Neural cell (in vitro differentiated cells): Measurements from ENCODE around the gene PROSER2. TPM values are rescaled to one million over a fixed set of nuclear protein-coding genes. Genes with fewer than 3 reads are reported as not detected.

Experiments used
- H2AFZ ChIP-seq: fragments of 200-600, 300-800 bp; sonication (generic), shearing (Covaris generic); 2 replicates; pipeline ENCODE4 v1.6.0; 2014; ENCODE audit warnings: low read depth, mild to moderate bottlenecking, antibody characterized with exemption, low read length, moderate library complexity
- H3F3A ChIP-seq: fragments of 200-600 bp; shearing (Covaris generic); 2 replicates; pipeline ENCODE4 v1.6.1; 2016; ENCODE audit warnings: mild to moderate bottlenecking, moderate library complexity, mixed read lengths, antibody characterized with exemption, low read length; ENCODE audit not compliant: insufficient read depth, poor library complexity, severe bottlenecking
- H3K27ac ChIP-seq: fragments of 200-600, 300-800 bp; sonication (generic), shearing (Covaris generic); 2 replicates; pipeline ENCODE4 v1.5.1; 2014; ENCODE audit warnings: mild to moderate bottlenecking, low read length, moderate library complexity
- H3K27me3 ChIP-seq: fragments of 300-800, 200-600 bp; sonication (generic), shearing (Covaris generic); 2 replicates; pipeline ENCODE4 v1.6.0; 2014; ENCODE audit warnings: mild to moderate bottlenecking, low read depth, low read length, moderate library complexity; ENCODE audit not compliant: insufficient read depth
- H3K36me3 ChIP-seq: fragments of 300-800, 200-600 bp; sonication (generic), shearing (Covaris generic); 2 replicates; pipeline ENCODE4 v1.5.1; 2014; ENCODE audit warnings: mild to moderate bottlenecking, antibody characterized with exemption, low read length, moderate library complexity; ENCODE audit not compliant: insufficient read depth
- H3K4me2 ChIP-seq: fragments of 300-800, 200-600 bp; sonication (generic), shearing (Covaris generic); 2 replicates; pipeline ENCODE4 v1.6.0; 2014; ENCODE audit warnings: mild to moderate bottlenecking, low read length
- H3K4me3 ChIP-seq: fragments of 300-800, 200-600 bp; sonication (generic), shearing (Covaris generic); 2 replicates; pipeline ENCODE4 v1.5.1; 2014; ENCODE audit warnings: mild to moderate bottlenecking, low read length, moderate library complexity
- H3K79me2 ChIP-seq: fragments of 200-600 bp; shearing (Covaris generic); replicated peaks from 2 replicates; pipeline ENCODE4 v1.6.0; 2014; ENCODE audit warnings: mild to moderate bottlenecking, low read length, moderate library complexity; ENCODE audit not compliant: insufficient read depth
- H3K9ac ChIP-seq: fragments of 300-800, 200-600 bp; sonication (generic), shearing (Covaris generic); 2 replicates; pipeline ENCODE4 v1.6.1; 2016; ENCODE audit warnings: mild to moderate bottlenecking, low read length, mixed read lengths
- H3K9me2 ChIP-seq: fragments of 200-600 bp; shearing (Covaris generic); 2 replicates; pipeline ENCODE4 v1.6.1; 2016; ENCODE audit warnings: mild to moderate bottlenecking, low read length, mixed read lengths; ENCODE audit not compliant: insufficient read depth
- H3K9me3 ChIP-seq: fragments of 200-600, 300-800 bp; sonication (generic), shearing (Covaris generic); 2 replicates; pipeline ENCODE4 v1.6.1; 2016; ENCODE audit warnings: mild to moderate bottlenecking, mixed run types, low read length, moderate library complexity, mixed read lengths
- H4K20me1 ChIP-seq: fragments of 200-600 bp; shearing (Covaris generic); 2 replicates; pipeline ENCODE4 v1.6.1; 2016; ENCODE audit warnings: mild to moderate bottlenecking, mixed run types; ENCODE audit not compliant: insufficient read depth
- CTCF ChIP-seq: fragments of 450-650 bp; IDR thresholded peaks from 2 replicates; pipeline ENCODE4 v1.5.1; 2014; ENCODE audit warnings: antibody characterized with exemption, mild to moderate bottlenecking, moderate library complexity; ENCODE audit not compliant: poor library complexity, severe bottlenecking
- EP300 ChIP-seq: fragments of 450-650 bp; conservative IDR thresholded peaks from 2 replicates; pipeline ENCODE4 v1.6.1; 2014; ENCODE audit warnings: antibody characterized with exemption, mild to moderate bottlenecking, moderate library complexity; ENCODE audit not compliant: poor library complexity, severe bottlenecking
- EZH2 ChIP-seq: fragments of 200-600, 300-800 bp; shearing (Covaris generic), sonication (generic); IDR thresholded peaks from 2 replicates; pipeline ENCODE4 v1.6.1; 2014; ENCODE audit warnings: antibody characterized with exemption, low read length, borderline replicate concordance, mild to moderate bottlenecking; ENCODE audit not compliant: insufficient read depth, poor library complexity, severe bottlenecking
- MXI1 ChIP-seq: fragments of 450-650 bp; conservative IDR thresholded peaks from 2 replicates; pipeline ENCODE4 v1.6.1; 2014; ENCODE audit warnings: antibody characterized with exemption, mild to moderate bottlenecking; ENCODE audit not compliant: poor library complexity, severe bottlenecking
- POLR2AphosphoS5 ChIP-seq: IDR thresholded peaks from 2 replicates; pipeline ENCODE4 v1.6.1; 2012
- RAD21 ChIP-seq: fragments of 450-650 bp; conservative IDR thresholded peaks from 2 replicates; pipeline ENCODE4 v1.6.1; 2014; ENCODE audit warnings: antibody characterized with exemption, mild to moderate bottlenecking, moderate library complexity
- REST ChIP-seq: IDR thresholded peaks from 2 replicates; pipeline ENCODE4 v1.6.1; 2012; ENCODE audit warnings: borderline replicate concordance
- SMC3 ChIP-seq: fragments of 450-650 bp; conservative IDR thresholded peaks from 2 replicates; pipeline ENCODE4 v1.6.1; 2014; ENCODE audit warnings: antibody characterized with exemption, mild to moderate bottlenecking, moderate library complexity; ENCODE audit not compliant: poor library complexity
- TAF1 ChIP-seq: IDR thresholded peaks from 2 replicates; pipeline ENCODE4 v1.6.1; 2012; ENCODE audit warnings: low read depth
- polyA plus RNA-seq: library from polyadenylated mRNA; depleted of rRNA; stranded (reverse); fragments of >200 nt; gene quantifications from 2 replicates; pipeline ENCODE4 v1.2.3, GENCODE V29; 2014

The PROSER2 gene
- polyA plus RNA-seq, 1 donor from 2014 or later, result 1.1 TPM

GRCh38 chr10:11825796-11826414 lies 2.7 kb downstream of the PROSER2 start:
- no peak overlapping the region for H3K4me3 ChIP-seq
- no peak overlapping the region for H3K4me2 ChIP-seq
- H3K36me3 ChIP-seq, result no peaks in the 10 kb centered on the region
- no peak overlapping the region for H2AFZ ChIP-seq
- no peaks in the 10 kb centered on the region for H3K79me2 ChIP-seq
- peaks cover 4% of the 10 kb centered on the region for H3F3A ChIP-seq
- H3K27ac ChIP-seq, result no peak overlapping the region
- H4K20me1 ChIP-seq, result no peaks in the 10 kb centered on the region
- no peaks in the 10 kb centered on the region for H3K9me2 ChIP-seq
- TF ChIP-seq EP300 (no peak), SMC3 (no peak), EZH2 (no peak), POLR2AphosphoS5 (no peak), REST (no peak), MXI1 (no peak), TAF1 (no peak), RAD21 (no peak), CTCF (no peak)
- no peaks in the 10 kb centered on the region for H3K9me3 ChIP-seq
- no peak overlapping the region for H3K9ac ChIP-seq
- H3K27me3 ChIP-seq, result peaks cover 22% of the 10 kb centered on the region

GRCh38 chr10:11827006-11827405 lies 3.9 kb downstream of the PROSER2 start:
- Histone ChIP-seq H3K36me3 (no peaks in the 10 kb centered on the region), H3K9ac (no peak overlapping the region), H3K79me2 (no peaks in the 10 kb centered on the region), H3K27ac (no peak overlapping the region), H3K4me2 (no peak overlapping the region), H2AFZ (no peak overlapping the region), H3F3A (peaks cover 4% of the 10 kb centered on the region), H4K20me1 (no peaks in the 10 kb centered on the region), H3K9me2 (no peaks in the 10 kb centered on the region), H3K9me3 (no peaks in the 10 kb centered on the region), H3K27me3 (peaks cover 22% of the 10 kb centered on the region), H3K4me3 (no peak overlapping the region)
- TF ChIP-seq CTCF (no peak), REST (no peak), EZH2 (no peak), RAD21 (no peak), EP300 (no peak), POLR2AphosphoS5 (no peak), TAF1 (no peak), MXI1 (no peak), SMC3 (no peak)
